GM06990 (cell line): ENCODE results near the gene OR2AT4.
A peak's percentile ranks its signal among the peaks of the same experiment; 100 is the strongest.

Source experiments
- DNase-seq: peaks from one replicate; pipeline ENCODE4 v3.0.0-alpha.2; 2011; ENCODE audit not compliant: insufficient read length; ENCODE audit errors: extremely low read depth
- H3K27me3 ChIP-seq: replicated peaks from 2 replicates; pipeline ENCODE4 v1.6.0; 2011; ENCODE audit warnings: low read length; ENCODE audit not compliant: control insufficient read depth, insufficient read depth
- H3K36me3 ChIP-seq: 2 replicates; pipeline ENCODE4 v1.5.1; 2011; ENCODE audit warnings: low read length; ENCODE audit not compliant: control insufficient read depth, insufficient read depth
- H3K4me3 ChIP-seq: replicated peaks from 2 replicates; pipeline ENCODE4 v1.5.1; 2011; ENCODE audit warnings: low read depth, mild to moderate bottlenecking, control low read depth, low read length
- CTCF ChIP-seq: IDR thresholded peaks from 2 replicates; pipeline ENCODE4 v1.5.1; 2011; ENCODE audit warnings: low read length, control low read depth, mild to moderate bottlenecking, inconsistent platforms; ENCODE audit not compliant: insufficient read depth, poor library complexity, severe bottlenecking

The OR2AT4 gene

DNA sequence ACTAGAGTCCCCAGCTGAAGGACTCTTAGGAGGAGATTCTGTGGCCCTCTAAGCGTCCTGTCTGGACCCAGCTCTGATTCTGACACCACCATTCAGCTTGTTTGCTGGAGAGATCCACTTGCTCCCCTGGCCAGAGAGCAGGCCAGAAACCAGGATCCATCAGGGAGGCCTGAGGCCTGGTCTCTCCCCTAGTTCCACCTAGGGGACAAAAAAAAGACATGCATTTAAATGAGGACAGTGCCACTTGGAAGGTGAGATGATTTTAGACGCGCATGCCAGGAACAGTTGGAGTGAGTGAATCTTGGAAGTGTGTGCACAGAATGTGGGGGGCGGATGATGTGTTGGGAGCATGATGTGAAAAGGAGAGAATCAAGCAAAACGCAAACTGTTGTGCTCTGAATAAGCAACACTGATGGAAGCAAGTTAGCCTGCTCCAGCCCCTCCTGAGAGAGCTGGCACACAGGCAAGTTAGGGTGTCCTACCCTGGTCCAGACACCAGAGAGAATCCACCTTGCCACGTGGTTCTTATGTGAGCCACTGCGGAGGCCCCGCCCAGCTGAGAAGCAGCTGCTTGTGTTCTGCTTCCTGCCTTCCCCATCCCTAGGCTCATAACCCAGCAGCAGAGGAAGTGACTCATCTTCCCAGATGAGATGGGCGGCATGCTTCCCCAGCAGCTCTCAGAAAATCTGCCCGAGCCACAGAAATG, 46.2 kb upstream of the OR2AT4 start:
- Histone ChIP-seq H3K4me3 (no peak overlapping the region), H3K27me3 (no peaks in the 10 kb centered on the region; the same call in 1 of the 2 replicates), H3K36me3 (no peaks in the 10 kb centered on the region)
- TF ChIP-seq CTCF = no peak
- DNase-seq = peak; percentile 48

DNA sequence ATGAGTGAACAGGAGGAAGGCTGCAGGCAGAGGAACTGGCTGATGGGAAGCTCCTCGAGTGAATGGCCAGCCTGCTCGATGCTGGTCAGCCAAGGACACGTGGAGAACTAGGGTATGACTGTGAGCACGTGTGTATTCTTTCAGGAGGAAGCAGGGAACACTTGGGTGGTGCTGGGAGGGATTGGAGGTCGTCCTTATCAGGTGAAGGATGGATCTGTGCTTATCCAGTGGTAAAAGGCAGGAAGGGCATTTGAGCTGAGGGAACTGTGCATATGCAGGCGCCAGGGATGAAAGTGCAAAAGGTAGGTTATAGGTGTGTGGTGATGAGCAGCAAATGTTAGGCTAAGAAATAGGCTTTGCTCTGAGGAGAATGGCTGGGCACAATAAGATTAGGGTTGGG, 44.5 kb upstream of the OR2AT4 start:
- no peak for DNase-seq
- Histone ChIP-seq H3K36me3 (no peaks in the 10 kb centered on the region), H3K27me3 (no peaks in the 10 kb centered on the region; the same call in 1 of the 2 replicates), H3K4me3 (no peak overlapping the region)
- TF ChIP-seq CTCF = no peak

DNA sequence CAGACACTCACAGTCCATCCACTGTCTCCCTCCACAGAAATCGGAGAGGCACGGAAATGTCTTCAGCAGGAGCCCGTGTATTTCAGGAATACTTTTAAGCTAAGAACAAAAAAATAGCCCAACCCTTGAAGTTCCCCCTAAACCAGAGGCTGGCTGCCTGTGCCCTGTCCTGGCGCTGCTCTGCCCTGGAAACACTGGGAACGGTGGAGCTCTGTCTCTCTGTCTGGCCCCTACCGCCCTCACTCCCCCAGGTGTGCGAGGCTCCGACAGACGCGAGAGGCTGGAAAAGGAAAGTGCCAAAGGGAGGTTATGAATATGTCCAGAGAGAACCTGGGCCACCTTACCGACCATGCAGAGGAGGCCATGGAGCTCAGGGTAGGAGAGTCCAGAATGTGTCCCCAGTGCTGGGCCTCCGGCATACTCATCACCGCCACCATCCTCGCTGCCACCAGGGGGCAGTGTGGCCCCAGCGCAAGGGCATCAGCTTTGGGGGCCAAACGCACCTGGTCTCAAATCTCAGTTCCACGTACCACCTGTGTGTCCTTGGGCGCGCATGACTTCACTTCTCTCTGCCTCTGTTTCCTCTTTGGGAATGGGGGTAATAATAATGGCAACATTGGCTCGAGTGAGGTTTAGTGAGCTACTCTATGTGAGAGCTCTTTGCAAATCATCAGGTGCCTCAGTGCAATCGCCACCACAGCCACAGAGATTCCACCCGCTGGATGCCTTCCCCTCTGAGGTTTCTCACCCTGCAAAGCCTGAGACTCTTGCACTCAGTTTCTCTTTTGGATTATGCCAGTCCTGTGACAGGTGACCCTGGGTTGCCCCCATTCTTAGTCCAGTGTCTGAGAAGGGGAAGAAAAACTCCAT, 43.8 kb upstream of the OR2AT4 start:
- DNase-seq = peak; percentile 54
- peak; percentile 96 for TF ChIP-seq CTCF
- no peak overlapping the region for H3K4me3 ChIP-seq

GRCh38 chr11:75135651-75136050, 39.0 kb upstream of the OR2AT4 start:
- no peaks in the 10 kb centered on the region; the same call in 1 of the 2 replicates for H3K27me3 ChIP-seq
- no peak for TF ChIP-seq CTCF
- H3K36me3 ChIP-seq = no peaks in the 10 kb centered on the region
- DNase-seq = no peak
- no peak overlapping the region for H3K4me3 ChIP-seq

More for the DNA sequence above, 43.8 kb upstream of the OR2AT4 start:
- H3K27me3 ChIP-seq = no peaks in the 10 kb centered on the region; the same call in 1 of the 2 replicates
- no peaks in the 10 kb centered on the region for H3K36me3 ChIP-seq

DNA sequence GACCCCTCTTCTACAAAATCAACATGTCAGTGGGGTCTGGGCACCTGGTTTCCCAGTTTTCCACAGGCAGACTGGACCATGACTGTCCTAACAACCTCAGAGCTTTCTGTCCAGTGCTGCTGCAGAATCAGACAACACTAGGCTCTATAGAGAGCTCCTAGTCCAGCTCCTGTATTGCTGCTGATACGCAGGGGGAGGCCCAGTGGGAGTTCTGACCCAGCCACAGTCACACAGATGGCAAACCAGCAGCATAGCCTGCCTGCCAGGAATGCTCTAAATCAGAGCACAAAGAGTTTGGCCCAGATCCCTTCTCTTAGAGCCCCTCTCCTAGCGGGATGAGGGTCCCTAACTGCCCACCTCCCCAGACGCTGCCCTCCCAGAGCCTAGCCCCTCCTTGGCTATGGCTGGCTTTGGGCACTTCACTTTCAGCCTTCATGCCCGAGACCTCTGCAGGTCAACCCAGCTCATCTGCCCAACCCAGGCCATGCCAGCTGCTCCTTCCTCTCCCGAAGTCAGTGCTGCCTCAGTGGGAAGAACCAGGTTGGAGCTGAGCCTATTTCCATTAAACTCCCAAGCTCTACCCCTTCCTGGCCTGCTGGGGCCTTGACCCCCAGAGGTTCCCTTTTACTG, 38.5 kb upstream of the OR2AT4 start:
- DNase-seq = no peak
- H3K36me3 ChIP-seq = no peaks in the 10 kb centered on the region
- H3K27me3 ChIP-seq = no peaks in the 10 kb centered on the region; the same call in 1 of the 2 replicates
- no peak overlapping the region for H3K4me3 ChIP-seq
- TF ChIP-seq CTCF = no peak
